ENCODE results near the gene CCR6.

The CCR6 gene

GRCh38 chr6:167099707-167100106 is 23.2 kb upstream of the CCR6 start:
- DNase-seq, result no peak

DNA sequence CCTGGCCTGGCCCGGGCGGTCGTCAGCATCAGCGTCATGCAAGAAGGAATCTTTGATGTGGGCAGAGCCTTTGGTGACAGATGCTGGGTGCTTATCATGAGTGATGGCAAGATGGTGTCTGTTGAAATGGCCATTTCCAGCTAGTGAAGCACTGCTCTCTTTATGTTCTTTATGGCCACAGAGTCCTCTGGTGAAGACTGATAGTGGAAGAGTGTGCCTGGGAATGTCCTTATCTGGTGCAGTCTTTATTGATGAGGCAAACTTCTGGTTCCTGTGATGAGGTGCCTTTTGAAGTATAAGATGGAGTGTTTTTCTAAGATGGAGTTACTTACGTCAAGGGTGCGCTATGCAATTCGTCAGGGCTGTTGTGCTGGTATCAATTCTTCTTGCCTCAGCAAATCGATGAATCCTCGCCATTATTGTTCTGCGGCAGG is 22.6 kb upstream of the CCR6 start:
- no peak for DNase-seq

- no peak for DNase-seq
Measured at GRCh38 chr6:167102318-167102717, 20.6 kb upstream of the CCR6 start.

DNA sequence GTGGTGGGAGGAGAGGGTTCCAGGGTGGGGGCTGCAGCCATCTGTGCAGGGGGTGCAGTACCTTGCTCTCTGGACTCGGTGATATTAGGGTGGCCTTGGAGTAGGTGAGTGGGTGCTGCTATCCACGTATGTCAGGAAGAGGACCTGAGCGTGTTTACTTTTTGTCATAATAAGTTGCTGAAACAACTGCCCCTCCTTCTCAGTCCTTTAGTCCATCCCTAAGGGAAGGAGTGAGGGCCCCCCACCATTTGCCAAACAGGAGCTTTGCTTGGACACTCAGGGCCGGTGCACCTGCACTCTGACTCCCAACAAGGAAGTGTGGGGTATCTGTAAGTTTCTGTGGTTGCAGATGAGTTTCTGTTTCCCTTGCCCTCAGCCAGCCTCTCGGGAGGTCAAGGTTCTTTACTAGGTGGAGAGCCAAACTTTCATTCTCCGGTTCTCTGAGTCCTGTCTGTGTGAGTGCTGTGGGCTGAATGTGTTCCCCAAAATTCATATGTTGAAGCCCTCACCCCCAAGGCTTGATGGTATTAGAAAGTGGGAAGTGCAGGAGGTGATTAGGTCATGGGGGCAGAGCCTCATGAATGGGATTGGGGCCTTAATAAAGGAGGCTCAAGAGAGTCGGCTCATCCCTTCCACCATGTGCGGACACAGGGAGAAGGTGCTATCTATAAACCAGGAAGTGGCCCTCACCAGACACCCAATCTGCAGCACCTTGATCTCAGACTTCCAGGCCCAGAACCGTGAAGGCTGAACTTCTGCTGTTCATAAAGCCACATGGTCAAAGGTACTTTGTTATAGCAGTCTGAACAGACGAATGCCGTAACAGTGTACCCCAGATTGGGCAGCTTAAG is 19.6 kb upstream of the CCR6 start:
- DNase-seq, result no peak

DNA sequence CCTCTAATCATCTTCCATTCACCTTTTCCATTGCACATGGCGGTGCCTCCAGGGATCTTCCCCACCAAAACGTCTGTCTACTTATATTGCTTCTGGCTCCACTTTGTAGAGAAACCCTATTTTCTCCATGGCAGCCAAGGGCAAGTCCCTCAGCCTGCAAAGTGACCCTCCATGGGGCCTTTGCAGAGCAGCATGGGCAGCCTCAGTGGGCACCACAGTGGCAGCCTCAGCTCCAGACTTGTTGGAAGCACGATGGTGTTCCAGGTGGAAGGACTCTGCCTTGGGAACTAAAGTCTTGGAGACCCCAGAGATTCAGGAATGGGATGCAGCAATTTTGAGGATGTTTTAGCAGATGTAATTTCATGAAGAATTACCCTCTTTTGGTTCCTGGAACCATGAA is 18.5 kb upstream of the CCR6 start:
- no peak for DNase-seq

DNA sequence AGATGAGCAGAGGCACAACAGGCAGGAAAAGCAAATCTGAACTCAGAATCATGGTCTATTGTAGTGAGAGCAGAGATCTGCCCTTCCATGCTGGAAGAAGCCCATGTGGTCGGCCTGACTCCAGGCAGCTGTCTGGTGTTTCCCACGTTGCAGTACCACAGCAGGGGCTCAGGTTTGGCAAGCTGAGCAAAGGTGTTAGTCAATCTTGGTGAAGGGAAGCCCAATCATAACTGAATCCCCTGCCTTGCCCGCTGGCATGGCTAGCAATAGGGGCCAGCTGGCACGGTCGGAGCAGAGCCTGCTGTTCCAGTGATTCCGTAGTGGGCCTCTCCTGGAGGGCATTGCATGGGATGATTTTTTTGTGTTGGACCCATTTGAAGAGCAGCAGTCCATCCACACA is 17.8 kb upstream of the CCR6 start:
- DNase-seq, result no peak

- no peak for DNase-seq
Measured at GRCh38 chr6:167106406-167106805, 16.5 kb upstream of the CCR6 start.

GRCh38 chr6:167107787-167108186 is 15.1 kb upstream of the CCR6 start:
- DNase-seq, result no peak

DNA sequence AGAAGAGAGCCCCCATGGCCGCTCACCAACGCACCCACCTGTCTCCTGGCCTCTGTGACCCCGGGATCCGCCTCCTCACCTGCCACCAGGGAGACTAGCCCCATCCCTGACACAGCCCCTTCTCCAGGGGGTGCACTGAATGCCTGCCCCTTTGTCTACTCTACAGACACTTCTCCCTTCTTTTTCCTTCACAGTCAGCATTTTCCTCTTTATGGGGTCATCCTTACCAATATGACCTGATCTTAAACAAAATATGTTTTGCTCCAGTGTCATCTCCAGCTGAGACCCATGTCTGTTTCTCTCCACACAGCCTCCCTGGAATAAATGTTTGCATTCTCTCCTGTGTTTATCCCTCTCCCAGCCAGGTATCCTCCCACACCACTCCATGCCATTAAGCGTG is 14.6 kb upstream of the CCR6 start:
- no peak for DNase-seq

GRCh38 chr6:167109651-167110050 is 13.2 kb upstream of the CCR6 start:
- no peak for DNase-seq

- DNase-seq, result no peak
Measured at GRCh38 chr6:167111597-167111996, 11.3 kb upstream of the CCR6 start.

GRCh38 chr6:167112421-167112820 is 10.5 kb upstream of the CCR6 start:
- no peak for DNase-seq

- DNase-seq, result no peak
Measured at GRCh38 chr6:167113047-167113754, 9.7 kb upstream of the CCR6 start.

DNA sequence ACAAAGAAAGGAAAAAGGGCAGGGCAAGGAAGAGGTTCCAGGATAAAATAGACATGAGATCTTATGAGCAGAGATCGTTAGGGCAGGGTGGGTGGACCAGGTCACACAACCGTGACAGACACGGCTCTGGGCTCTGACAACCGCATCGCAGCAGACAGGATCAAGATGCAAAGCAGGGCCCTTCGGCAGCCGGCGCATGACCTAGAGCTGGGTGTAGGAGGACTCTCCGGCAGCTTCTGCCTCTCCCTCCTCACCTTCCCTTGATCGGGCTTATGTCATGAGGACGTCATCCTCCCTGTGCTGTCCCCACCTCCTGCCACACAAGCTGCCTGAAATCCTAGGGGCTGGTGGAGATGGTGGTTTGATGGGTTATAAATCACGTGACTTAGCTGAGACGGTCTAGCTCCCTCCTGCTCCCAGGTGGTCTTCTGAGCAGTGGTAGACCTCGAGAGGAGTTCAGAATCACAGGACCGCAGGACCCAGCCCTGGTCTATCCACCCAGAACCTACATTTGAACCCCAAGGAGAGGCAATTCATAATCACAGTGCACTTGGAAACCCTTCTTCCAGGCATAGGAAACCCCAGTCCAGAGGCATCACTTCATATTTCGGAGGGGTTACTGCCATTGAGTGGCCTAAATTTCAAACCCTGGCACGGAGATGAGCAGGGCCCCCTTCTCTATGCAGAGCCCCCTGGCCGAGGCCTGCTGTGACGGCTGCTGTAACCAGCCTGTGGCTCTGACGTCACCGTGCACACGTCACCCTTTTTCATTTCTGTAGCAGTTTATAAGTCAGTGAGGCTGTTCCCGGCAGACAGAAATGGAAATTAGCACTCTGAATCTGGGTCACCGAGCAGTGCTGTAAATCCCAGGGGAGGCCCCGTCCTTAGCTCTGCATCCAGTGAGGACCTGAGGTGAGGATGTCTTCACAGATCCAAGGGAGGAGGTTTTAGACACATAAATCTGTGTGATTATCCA is 8.7 kb upstream of the CCR6 start:
- no peak for DNase-seq

DNA sequence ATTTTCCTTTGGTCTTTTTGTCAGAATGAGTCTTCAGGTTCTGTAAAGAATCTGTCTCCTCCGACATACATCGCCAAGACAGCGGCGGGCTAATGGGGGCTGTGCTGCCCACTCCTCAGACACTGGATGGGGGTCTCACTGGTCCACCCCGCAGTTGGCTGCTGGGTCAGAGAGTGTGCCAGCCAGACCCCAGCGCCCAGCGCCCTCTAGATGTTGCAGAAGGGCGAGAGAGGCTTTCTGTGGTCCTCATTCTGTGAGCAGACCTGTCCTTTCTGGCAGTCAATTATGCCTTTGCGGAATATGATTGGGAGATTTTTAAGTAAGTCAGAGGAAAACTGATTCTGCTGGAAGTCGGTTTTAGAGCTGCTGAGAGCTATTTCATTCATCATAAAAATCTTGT is 7.8 kb upstream of the CCR6 start:
- no peak for DNase-seq

DNA sequence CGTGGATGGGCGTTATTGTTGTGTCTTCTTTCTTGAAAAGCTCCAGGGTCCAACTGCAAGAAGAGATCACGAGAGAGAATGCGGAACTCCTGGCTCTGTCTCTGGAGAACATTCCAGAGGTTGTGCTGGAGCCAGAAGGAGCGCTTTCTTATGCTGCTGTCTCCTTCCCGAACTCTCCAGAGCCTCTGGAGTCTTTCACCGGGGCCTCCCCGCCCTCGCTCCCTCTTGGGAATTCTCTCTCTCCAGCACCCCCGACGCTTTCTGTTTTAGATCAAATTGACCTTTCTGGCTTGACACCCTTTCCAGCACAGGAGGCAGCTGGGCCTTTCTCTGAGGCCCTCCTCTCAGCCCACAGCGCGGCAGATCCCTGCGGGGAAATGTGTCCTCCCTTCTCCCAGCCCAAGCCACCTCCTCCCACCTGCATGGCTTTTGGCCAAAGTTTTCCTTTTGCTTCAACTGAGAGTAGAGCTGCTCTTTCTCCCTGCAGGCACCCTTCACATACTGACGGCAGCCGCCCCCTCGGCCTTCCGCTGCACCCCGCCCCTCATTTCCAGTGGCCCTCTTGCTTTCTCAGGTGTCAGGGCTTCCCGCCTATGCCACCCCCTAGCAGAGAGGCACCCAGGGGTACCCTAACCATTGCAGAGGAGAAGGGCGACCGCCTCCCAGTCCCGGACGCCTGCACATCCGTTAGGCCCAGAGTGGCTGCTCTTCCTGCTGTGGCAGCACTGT is 6.6 kb upstream of the CCR6 start:
- no peak for DNase-seq

DNA sequence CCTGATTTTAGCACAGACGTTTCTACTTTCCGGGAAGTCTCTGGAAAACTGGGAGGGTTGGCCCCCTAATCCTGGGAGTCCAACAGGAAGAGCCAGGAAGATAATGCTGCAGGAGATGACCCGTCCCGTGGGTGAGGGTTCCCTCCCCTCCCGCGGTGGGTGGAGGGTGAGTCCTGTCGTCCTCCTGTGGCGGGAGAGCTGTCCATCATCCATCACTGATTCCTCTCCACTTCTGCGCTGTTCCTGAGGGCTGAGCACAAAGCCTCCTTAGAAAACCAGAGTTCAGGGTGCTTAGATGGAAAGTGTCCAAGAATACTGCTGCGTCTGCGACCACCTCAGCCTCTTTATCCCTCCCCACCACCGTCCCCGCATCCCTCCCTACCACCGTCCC is 6.1 kb upstream of the CCR6 start:
- DNase-seq, result no peak

- no peak for DNase-seq
Measured at GRCh38 chr6:167118006-167118405, 4.9 kb upstream of the CCR6 start.

- DNase-seq, result no peak
Measured at GRCh38 chr6:167118839-167119238, 4.1 kb upstream of the CCR6 start.

DNA sequence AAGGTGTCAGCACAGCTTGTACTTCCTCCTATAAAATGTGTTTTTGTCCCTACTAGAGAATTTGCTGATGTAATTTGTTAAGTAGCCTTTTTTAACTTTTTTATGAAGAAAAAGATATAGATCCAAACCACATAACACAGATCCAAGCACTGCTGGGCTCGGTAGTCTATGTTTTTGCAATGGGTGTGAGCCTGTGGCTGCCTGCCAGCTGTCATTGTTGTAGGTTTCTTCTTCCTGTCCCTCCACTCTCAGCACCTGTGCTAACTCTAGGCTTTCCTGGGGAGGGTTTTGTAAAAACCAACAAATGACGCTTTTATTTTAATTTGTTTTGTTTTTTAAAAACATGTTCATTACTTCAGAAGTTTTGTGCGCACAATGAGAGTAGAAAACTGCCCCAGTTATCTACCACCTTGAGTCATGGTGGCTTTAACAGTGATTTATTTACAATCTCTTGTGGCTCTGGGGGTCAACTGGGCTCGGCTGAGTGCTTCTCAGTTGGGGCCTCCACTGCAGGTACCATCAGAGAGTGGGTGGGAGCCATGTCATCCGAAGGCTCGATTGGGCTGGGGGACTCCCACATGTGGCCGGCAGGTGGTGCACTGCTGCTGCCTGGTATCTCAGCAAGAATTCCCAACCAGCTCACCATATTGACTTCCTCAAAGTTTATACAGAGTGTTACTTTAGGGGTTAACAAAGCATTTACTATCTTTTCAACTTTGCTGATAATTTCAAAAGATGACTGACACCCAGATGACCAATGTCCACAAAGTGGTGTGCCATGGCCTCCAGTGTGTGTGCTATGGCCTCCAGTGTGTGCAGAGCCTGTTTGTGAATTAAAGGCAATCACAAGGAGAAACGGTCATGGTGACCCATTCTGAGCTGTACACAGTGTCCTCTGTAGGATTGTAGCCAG is 3.0 kb upstream of the CCR6 start:
- DNase-seq, result no peak

DNA sequence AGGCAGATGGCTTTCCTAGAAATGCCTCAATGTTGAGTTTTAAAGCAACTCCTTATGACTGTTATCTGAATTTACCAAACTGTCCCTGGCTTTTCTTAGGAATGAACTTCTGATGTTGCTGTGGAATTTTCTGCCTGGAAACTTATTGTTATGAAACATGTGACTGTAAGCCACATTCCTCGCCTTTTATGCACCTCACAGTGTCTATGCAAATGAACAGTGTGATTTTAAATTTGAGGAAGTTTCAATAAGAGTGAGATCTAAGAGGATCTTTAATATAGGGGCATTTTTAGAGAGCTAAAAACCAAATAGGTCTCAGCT is 2.4 kb upstream of the CCR6 start:
- no peak for DNase-seq
